IPS-18c (cell line): ENCODE data around the gene ZNF586.
"Not testable (repeated sequence)": the region's sequence is repeated elsewhere in the genome, so short reads cannot be mapped to it uniquely, and the experiment has no call there.

Experiments used
- H3K4me3 ChIP-seq: 2 replicates; pipeline ENCODE4 v1.7.0; 2013; ENCODE audit warnings: low read depth, mild to moderate bottlenecking, low read length, moderate library complexity; ENCODE audit not compliant: insufficient read depth
- H3K9me3 ChIP-seq: one replicate; pipeline ENCODE4 v1.6.1; 2013; ENCODE audit warnings: mild to moderate bottlenecking, low read length, moderate library complexity; ENCODE audit not compliant: control insufficient read depth, insufficient read depth

Gene ZNF586

DNA sequence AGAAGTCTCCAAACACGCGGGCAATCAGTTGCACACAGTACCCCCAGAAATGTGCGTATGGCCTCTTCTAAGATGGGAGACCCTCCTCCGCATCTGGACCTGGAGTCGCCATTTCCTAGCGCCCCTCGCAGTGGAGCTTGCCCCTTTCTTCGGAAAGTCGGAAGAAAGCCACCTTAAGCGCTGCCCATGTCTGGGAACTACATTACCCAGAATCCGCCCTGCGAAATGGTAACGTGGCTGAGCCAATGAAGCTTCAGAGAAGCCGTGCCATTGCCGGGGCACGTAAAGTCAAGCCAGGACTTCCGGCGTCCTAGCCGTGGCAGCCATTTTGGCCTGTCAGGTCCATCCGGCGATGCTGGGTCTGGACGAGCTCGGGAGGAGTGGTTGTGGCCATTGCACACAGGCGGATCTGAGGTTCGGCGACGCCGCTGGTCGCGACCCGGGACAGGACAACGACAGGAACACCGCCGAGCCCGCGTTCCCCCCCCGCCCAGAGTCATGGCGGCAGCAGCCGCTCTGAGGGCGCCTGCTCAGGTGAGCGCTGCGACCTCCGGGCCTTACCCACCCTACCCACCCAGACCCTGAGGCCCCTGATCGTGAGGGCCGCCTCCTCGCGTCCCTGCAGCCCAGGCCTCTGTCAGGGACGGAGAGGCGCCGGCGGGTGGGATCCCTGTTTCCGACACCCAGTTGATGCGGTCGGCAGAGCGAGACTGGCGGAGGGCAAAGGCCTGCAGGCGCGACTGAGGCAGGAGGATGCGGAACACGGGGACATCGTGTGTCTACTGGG, at the start of gene ZNF586:
ZNF586 (plus strand) TSS at position 332 of the 787 bp plus-strand sequence; CDS start at position 499, 167 bp downstream.
- Histone ChIP-seq H3K9me3 (no peaks in the 10 kb centered on the region), H3K4me3 (peak within 1 kb of the TSS; percentile 76)

DNA sequence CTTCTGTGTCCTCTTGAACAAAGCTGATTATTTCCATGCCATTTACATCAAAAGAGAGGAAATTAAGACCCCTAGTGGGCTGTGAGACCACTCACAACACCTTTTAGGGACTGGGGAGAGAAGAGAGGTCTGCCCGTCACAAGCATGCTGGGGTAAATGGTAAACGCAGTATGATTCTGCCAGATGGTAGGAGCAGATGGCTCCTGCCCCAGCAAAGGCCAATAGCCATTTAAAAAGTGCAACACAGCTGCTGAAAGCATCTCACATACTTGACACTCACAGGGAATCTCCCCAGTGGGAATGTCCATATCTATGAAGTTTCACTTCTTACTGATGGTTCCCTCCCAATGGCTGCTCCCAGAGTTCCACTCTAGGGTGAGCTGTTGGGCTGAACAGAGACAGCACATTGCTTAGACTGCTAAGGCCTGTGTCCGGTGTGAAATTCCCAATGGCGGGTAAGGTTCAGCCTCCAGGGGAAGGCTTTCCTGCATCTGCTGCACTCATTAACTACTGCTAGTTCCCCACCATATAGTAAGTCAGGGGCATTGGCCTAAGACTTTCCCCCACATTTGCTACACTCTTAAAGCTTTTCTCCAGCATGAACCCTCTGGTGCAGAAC, 49.5 kb upstream of the ZNF586 start:
- peaks cover 9% of the 10 kb centered on the region for H3K9me3 ChIP-seq
- no peak overlapping the region for H3K4me3 ChIP-seq

DNA sequence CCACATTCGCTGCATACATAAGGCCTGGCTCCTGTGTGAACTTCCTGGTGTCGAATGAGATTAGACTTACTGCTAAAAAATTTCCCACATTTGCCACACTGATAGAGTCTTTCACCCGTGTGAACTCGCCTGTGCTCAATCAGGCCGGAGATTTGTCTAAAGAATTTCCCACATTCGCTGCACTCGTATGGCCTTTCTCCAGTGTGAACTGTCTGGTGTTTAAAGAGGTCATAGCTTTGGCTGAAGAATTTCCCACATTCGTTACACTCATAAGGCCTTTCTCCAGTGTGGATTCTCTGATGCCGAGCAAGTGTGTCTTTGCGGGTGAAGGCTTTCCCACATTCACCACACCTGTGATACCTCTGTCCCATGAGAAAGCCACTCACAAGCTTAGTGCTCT, 48.6 kb upstream of the ZNF586 start:
- Histone ChIP-seq H3K9me3 (peaks cover 9% of the 10 kb centered on the region), H3K4me3 (no peak overlapping the region)

DNA sequence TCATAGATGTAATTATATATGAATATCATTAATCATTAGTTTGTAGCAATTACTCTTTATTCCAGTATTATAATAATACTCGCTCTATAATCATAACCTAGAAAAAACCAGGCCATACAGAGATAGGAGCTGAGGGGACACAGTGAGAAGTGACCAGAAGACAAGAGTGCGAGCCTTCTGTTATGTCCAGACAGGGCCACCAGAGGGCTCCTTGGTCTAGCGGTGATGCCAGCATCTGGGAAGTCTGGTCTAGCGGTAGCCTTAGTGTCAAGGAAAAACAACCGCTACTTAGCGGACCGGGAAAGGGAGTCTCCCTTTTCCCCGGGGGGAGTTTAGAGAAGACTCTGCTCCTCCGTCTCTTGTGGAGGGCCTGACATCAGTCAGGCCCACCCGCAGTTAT, 31.2 kb upstream of the ZNF586 start:
- H3K9me3 ChIP-seq, H3K4me3 ChIP-seq: not testable (repeated sequence)

DNA sequence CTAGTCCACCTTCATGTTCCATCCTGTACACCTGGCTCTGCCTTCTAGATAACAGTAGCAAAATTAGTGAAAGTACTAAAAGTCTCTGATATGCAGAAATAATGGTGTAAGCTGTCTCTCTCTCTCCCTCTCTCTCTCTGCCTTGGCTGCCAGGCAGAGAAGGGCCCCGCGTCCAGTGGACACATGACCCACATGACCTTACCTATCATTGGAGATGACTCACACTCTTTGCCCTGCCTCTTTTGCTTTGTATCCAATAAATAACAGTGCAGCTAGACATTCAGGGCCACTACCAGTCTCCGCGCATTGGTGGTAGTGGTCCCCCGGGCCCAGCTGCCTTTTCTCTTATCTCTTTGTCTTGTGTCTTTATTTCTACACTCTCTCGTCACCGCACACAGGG, 30.7 kb upstream of the ZNF586 start:
- not testable (repeated sequence) for H3K9me3 ChIP-seq, H3K4me3 ChIP-seq

DNA sequence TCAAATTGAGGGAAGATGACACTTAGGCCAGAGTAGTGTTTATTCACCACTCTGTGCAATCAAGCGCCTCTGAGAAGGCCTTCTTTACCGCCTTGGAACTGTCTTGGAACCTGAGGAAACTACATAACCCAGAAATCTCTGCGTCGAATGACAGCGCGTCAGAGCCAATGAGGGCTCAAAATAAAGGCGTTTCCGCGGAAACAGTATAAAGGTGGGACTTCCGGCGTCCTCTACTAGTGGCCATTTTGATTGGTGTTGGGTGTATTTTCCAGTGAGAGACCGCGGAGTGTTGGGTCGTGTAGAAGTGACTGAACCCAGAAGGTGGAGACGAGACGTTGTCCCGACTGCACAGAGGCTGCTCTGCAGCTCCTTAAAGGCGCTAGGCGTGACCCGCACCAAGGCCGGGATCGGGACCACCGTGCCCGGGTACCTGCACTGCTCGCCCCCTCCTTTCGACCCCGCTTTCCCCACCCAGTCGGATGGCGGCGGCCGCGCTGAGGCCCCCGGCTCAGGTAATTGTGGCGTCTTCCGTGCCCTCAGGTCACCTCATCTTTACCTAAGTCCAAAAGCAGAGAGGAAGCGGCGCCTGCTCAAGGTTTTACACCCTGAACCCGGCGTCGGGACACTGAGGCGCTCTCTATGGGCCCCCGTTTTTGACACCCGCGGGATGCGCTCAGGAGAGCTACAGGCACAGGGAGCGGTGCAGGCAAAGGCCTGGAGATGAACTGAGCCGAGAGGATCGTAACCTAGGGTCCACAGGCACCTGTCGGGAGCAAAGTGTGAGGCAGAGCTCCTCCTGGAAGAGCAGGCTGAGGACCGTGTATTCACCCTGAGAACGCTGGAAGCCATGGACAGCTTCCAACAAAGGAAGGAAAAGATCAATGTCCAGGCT, 22.6 kb upstream of the ZNF586 start, which contains the start of gene ZNF776:
ZNF776 (plus strand) TSS at position 236 of the 892 bp plus-strand sequence; CDS start at position 480, 244 bp downstream.
- H3K4me3 ChIP-seq = peak within 1 kb of the TSS; percentile 79
- no peaks in the 10 kb centered on the region for H3K9me3 ChIP-seq

DNA sequence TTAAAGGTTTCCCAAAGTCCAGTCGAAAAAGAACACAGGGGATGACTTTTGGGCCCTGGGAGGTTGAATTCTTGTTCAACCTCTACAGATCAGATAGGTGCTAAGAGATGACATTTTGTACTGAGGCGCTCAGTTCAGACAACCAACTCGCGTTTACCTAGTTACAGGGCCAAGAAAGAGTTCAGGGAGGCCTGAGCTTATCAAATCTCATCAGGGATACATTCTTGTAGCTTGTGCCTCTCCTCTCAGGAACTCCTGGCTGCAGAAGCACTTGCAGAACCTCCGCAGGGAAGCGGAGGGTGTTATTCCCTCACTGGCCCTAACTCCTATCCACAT, 22.0 kb upstream of the ZNF586 start:
- no peaks in the 10 kb centered on the region for H3K9me3 ChIP-seq
- H3K4me3 ChIP-seq = peak overlapping the region; percentile 79

DNA sequence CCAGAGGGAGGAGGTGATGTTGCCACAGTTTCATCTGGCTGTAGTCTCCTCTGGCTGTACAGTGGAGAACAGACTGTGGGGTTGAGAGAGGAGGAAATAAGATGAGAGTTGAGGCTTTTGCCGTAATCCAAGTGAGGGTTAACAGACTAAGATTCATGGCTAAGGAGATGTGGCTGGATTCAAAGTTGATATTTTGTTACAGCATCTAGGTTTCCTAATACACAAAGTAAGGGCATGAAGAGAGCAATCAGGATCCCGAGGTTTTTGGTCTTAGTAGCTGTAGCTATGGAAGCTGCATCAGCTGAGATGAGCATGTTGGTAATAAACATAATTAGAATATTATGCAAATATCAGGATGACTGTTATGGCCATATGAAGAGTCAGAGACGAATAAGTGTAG, 21.4 kb upstream of the ZNF586 start:
- no peaks in the 10 kb centered on the region for H3K9me3 ChIP-seq
- H3K4me3 ChIP-seq = peak overlapping the region; percentile 79

DNA sequence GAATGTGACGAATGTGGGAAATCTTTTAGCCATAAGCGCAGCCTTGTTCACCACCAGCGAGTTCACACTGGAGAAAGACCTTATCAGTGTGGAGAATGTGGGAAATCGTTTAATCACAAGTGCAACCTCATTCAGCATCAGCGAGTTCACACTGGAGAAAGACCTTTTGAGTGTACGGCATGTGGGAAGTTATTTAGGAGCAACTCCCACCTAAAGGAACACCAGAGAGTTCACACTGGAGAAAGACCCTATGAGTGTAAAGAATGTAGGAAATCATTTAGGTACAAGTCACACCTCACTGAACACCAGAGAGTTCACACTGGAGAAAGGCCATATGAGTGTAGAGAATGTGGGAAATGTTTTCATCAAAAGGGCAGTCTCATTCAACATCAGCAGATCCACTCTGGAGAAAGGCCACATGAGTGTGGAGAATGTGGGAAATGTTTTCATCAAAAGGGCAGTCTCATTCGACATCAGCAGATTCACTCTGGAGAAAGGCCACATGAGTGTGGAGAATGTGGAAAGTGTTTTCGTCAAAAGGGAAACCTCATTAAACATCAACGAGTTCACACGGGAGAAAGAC, 15.3 kb upstream of the ZNF586 start:
- H3K9me3 ChIP-seq = no peaks in the 10 kb centered on the region
- H3K4me3 ChIP-seq = no peak overlapping the region

DNA sequence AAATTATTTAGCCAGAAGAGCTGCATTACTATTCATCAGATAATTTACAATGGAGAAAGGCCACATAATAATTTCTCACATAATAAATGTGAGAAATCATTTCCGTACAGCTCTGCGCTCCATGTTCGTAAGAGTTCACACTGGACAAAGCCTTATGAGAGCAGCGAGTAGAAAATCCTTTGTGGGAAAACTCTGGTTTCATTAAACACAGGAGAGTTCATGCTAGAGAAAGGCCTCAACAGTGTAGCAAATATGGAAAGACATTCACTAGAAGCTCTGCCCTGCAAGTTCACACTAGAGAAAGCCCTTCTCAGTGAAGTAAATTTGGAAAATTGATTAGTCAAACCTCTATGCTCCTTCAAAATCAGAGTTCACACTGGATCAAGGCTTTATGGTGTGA, 14.4 kb upstream of the ZNF586 start:
- no peaks in the 10 kb centered on the region for H3K9me3 ChIP-seq
- H3K4me3 ChIP-seq = no peak overlapping the region

DNA sequence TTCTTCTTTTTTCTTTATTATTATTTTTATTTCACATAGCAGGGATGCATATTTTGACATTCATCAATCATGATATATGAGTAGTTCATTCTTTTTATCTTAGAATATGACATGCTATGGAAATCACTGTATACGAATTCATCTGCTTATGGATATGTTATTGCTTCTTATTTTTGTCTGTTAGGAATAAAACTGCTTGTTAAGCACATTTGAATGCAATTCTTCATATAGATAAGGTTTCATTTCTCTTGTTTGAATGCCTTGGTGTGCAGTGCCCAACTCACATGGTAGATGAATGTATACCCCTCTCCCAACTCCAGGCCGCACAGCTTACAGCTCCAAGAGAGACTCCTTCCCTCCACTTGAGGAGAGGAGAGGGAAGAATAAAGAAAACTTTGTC, 11.5 kb upstream of the ZNF586 start:
- Histone ChIP-seq H3K4me3 (no peak overlapping the region), H3K9me3 (no peaks in the 10 kb centered on the region)

DNA sequence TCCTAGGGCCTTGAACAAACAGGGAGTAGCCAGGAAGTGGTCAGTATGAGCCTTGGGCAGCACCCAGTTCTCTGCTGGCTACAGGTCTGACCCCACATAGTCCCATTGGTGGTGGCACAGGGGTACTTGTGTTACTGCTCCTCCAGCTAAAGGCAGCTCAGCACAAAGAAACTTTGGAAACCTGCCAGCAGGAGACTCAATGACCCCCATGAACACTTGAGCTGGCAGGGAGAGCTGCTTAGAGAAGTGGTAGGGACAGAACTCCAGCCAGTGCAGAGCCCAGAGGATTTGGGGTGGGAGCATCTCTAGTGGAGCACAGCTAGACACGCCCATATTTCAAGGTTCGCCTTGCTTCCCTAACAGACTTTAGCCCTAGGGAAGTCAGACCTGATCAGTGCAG, 10.4 kb upstream of the ZNF586 start:
- Histone ChIP-seq H3K9me3 (no peaks in the 10 kb centered on the region), H3K4me3 (no peak overlapping the region)

DNA sequence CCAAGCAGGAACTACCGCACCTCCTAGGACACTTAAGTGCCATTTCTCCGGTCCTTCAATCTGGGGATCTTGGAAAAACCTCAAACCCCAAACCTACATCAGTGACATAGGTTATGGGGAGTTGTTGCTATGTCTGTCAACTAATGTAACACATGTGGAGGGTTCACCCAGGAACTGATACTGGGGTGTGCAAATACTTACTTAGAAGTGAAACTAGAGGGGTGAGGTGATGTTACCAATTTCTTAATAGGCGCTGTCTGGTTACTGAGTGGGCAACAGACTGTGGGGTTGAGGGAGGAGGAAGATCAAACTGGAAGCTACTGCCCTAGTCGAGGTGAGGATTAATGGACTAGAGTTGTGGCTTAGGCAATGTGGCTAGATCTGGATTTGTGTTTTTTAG, 1.9 kb downstream of the ZNF586 start:
- Histone ChIP-seq H3K9me3 (no peaks in the 10 kb centered on the region), H3K4me3 (no peak overlapping the region)

DNA sequence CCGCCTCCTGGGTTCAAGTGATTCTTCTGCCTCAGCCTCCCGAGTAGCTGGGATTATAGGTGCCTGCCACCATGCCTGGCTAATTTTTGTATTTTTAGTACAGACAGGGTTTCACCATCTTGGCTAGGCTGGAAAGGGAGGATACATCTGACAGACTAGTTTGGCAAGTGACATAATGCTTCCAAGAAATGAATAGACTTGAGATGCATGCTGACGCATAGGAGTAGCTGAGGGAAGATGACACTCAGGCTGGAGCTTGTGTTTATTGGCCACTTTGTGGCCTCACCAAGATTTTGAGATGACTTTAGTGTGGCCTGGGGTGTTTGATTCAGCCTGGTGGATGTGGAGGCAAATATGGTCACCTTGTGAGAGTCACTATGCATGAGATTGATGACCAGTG, 4.0 kb downstream of the ZNF586 start:
- Histone ChIP-seq H3K4me3 (no peak overlapping the region), H3K9me3 (no peaks in the 10 kb centered on the region)

DNA sequence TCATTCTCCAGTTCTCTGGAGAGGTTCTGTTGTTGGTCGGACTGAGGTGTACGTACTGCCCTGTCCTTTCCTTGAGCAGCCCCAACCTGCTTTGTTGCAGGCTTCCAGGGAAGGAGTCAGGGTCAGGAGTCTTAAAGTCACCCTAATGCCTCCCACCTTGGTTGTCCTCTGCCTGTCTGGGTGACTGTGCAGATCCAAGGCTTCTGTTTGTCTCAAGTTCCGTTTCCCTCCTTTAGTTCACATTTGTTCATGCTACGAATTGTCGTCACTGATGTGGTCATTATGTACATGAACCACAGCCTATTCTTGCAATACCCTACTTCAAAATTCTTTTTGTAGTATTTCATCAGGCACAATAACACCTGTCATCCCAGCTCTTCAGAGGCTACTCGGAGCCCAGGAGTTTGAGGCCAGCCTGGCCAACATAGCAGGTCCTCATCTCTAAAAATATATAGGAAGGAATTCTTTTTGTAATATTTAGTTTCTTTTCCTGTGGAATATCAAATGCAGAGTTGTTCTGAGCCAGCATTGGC, 7.4 kb downstream of the ZNF586 start:
- H3K9me3 ChIP-seq = no peaks in the 10 kb centered on the region

DNA sequence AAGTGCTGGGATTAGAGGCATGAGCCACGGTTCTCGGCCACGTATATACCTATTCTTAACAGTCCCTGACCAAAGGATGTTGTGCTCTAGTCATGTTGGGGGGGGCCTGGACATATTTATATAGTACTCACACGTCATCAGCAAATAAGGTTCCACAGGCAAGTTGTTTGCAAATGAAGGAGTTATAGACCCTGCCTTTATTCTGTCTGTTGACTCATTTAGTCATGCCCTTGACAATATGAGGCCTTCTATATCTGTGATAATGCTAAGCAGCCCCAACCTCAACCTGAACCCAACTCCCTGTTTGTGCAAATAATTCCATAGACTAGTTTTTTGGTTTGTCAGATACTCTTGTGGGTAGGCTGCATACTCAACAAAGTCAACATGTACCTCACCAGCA, 8.9 kb downstream of the ZNF586 start:
- no peaks in the 10 kb centered on the region for H3K9me3 ChIP-seq
- no peak overlapping the region for H3K4me3 ChIP-seq

More for the DNA sequence above, 7.4 kb downstream of the ZNF586 start:
- no peak overlapping the region for H3K4me3 ChIP-seq

DNA sequence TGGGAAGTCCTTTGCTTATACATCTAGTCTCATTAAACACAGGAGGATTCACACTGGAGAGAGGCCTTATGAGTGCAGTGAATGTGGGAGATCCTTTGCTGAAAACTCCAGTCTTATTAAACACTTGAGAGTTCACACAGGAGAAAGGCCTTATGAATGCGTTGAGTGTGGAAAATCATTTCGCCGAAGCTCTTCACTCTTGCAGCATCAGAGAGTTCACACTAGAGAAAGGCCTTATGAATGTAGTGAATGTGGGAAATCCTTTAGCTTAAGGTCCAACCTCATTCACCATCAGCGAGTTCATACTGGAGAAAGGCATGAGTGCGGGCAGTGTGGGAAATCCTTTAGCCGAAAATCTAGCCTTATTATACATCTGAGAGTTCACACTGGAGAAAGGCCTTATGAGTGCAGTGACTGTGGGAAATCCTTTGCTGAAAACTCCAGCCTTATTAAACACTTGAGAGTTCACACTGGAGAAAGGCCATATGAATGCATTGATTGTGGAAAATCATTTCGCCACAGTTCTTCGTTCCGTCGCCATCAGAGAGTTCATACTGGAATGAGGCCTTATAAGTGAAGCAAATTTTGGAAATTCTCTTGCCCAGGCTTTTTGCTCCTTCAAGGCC, 9.9 kb downstream of the ZNF586 start:
- H3K9me3 ChIP-seq = no peaks in the 10 kb centered on the region
- H3K4me3 ChIP-seq = no peak overlapping the region
